Measurements from ENCODE around the gene TBPL2. TPM values are rescaled to one million over a fixed set of nuclear protein-coding genes. Genes with fewer than 3 reads are reported as not detected.

The TBPL2 gene
- total RNA-seq, 1 experiment from 2014 or later = not detected

- ATAC-seq (no peak), DNase-seq (ENCODE audit: low read depth, low spot score) (peak; percentile 69)
- H3K4me2 ChIP-seq (ENCODE audit: low read length) = peak overlapping the region; percentile 70
- peak overlapping the region; percentile 92 for H2AFZ ChIP-seq (ENCODE audit: low read depth, low read length, poor library complexity, severe bottlenecking)
- ChIA-PET RAD21 (ENCODE audit: low non-redundant PET in 1 of 2, low total read pairs in 2 of 2, uncharacterized antibody in 2 of 2, unreplicated experiment in 2 of 2) (interaction anchor here (1.0 to 1.5 kb wide), 3 partner anchors 12 to 1028 kb away, joined by 3 to 6 read pairs (median 4); no protein-coding TSS in a partner anchor), POLR2A (interaction anchor here (0.7 to 2.9 kb wide), 5 partner anchors 16 to 139 kb away, joined by 3 to 11 read pairs (median 3); no protein-coding TSS in a partner anchor), CTCF (interaction anchor here (0.6 to 2.9 kb wide), 39 partner anchors 7 to 1040 kb away, joined by 3 to 17 read pairs (median 4); partner anchors contain the start of gene KTN1)
- H3K4me3 ChIP-seq (replicated peaks in 1 of 2; ENCODE audit: low read depth in 1 of 2, low read length in 2 of 2) = peak overlapping the region; percentile 7 to 34; a peak in 3 of 4 replicates
- H3K27me3 ChIP-seq (ENCODE audit: insufficient read depth, low read length) = no peaks in the 10 kb centered on the region
- intact Hi-C loops (cut with micrococcal nuclease) = loop anchor here (1.0 to 10.0 kb wide), 4 partner anchors 134 to 408 kb away; partner anchors contain the start of gene KTN1
- BruUV-seq (replicated peaks) = no TSS peak
- peak overlapping the region; percentile 64 for H3K9ac ChIP-seq (ENCODE audit: low read length)
- H3K27ac ChIP-seq (ENCODE audit: low read depth, low read length) = peak overlapping the region; percentile 99
- no peaks in the 10 kb centered on the region for H3K9me2 ChIP-seq (ENCODE audit: insufficient read depth)
- peaks cover 49 to 62% of the 10 kb centered on the region in 2 experiments for H3K4me1 ChIP-seq (ENCODE audit: control insufficient read depth in 1 of 2, insufficient read depth in 2 of 2, low read length in 2 of 2)
- no peak for TF ChIP-seq CTCF (IDR thresholded peaks at IDR 0.05 in 2 of 3, conservative IDR thresholded peaks at IDR 0.05 in 1 of 3; ENCODE audit: borderline replicate concordance in 1 of 3, insufficient read depth in 1 of 3, low read depth in 2 of 3, low read length in 2 of 3)
- TF ChIP-seq CBX3 (IDR thresholded peaks at IDR 0.05; ENCODE audit: low read depth) = peak; percentile 23; the same call in 1 of the 2 replicates
- peak; percentile 39 for TF ChIP-seq YY1 (IDR thresholded peaks at IDR 0.05; ENCODE audit: extremely low read depth, insufficient replicate concordance, low read depth, low read length)
- 0 out of 2 replicates have a peak, but pooled peaks have one; percentile 32 for TF ChIP-seq EGR1 (IDR thresholded peaks at IDR 0.05; ENCODE audit: low read depth)
- peak; percentile 16; the same call in 1 of the 2 replicates for TF ChIP-seq FOSL1 (IDR thresholded peaks at IDR 0.05; ENCODE audit: low read depth)
- no peak for TF ChIP-seq POLR2A (IDR thresholded peaks at IDR 0.05; ENCODE audit: borderline replicate concordance, extremely low read depth, insufficient read depth, insufficient read length)
- TF ChIP-seq POLR2AphosphoS5 (IDR thresholded peaks at IDR 0.05; ENCODE audit: low read depth, low read length) = peak; percentile 39; the same call in 1 of the 2 replicates
- TF ChIP-seq TCF7L2 (IDR thresholded peaks at IDR 0.05; ENCODE audit: borderline replicate concordance, extremely low read depth, insufficient read depth, insufficient read length) = peak; percentile 33
- no peaks in the 10 kb centered on the region for H3K9me3 ChIP-seq (ENCODE audit: control insufficient read depth in 1 of 2, insufficient read depth in 1 of 2, low read depth in 1 of 2, low read length in 2 of 2)
- no peaks in the 10 kb centered on the region for H4K20me1 ChIP-seq (ENCODE audit: insufficient read depth)
- no peaks in the 10 kb centered on the region for H3K79me2 ChIP-seq (ENCODE audit: insufficient read depth, low read length)
- no peaks in the 10 kb centered on the region for H3K36me3 ChIP-seq (ENCODE audit: control insufficient read depth in 1 of 2, insufficient read depth in 2 of 2, low read length in 2 of 2)
Observed at GRCh38 chr14:55446833-55447232, 6.4 kb upstream of the TBPL2 start.
